ENCODE measurements around the gene ANKEF1. TPM values are rescaled to one million over a fixed set of nuclear protein-coding genes. Genes with fewer than 3 reads are reported as not detected.

The ANKEF1 gene
- total and polyA plus RNA-seq, 2 donors (not counting 1 experiment from before 2014, with no cell fraction given): 1.1 to 3.0 TPM

DNA sequence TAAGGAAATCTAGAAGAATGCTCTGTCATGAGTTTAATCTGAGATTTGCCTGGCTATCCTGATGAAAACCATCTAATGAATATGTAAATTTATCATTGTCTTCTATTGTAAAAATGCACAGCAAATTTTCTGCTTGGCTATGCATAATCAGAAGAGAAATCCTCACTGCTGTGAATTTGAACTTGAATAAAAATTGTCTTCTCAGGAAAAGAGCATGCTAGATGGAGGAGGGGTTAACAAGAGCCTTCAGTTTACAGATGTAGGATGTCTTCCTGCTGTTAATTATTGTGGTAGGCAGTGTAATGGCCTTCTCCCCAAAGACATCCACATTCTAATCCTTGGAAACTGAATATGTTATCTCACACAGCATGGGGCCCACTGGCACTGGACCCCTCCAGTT, 45.8 kb downstream of the ANKEF1 start:
- Histone ChIP-seq H4K20me1 (ENCODE audit: control insufficient read depth, insufficient read depth, low read length, poor library complexity, severe bottlenecking) (no peaks in the 10 kb centered on the region), H3K9ac (ENCODE audit: low read length) (no peak overlapping the region), H3K27ac (ENCODE audit: low read length in 2 of 2) (no peak overlapping the region), H3K79me2 (ENCODE audit: control insufficient read depth, insufficient read depth, low read length) (no peaks in the 10 kb centered on the region), H3K4me1 (ENCODE audit: control insufficient read depth in 2 of 2, insufficient read depth in 2 of 2, low read length in 2 of 2) (no peaks in the 10 kb centered on the region), H3K9me3 (ENCODE audit: control extremely low read depth in 1 of 3, control insufficient read depth in 2 of 3, insufficient read depth in 1 of 3, low read length in 2 of 3) (no peaks in the 10 kb centered on the region), H3K27me3 (replicated peaks in 1 of 4; ENCODE audit: control extremely low read depth in 1 of 4, control insufficient read depth in 3 of 4, insufficient read depth in 4 of 4, low read length in 3 of 4) (peaks cover 0 to 12% (median 5%) of the 10 kb centered on the region in 4 experiments), H3K4me2 (replicated peaks; ENCODE audit: low read depth, low read length, poor library complexity, severe bottlenecking) (no peak overlapping the region), H3K36me3 (replicated peaks in 1 of 2; ENCODE audit: control extremely low read depth in 1 of 2, control insufficient read depth in 1 of 2, extremely low read depth in 1 of 2, insufficient read depth in 2 of 2, low read length in 1 of 2) (no peaks in the 10 kb centered on the region), H2AFZ (ENCODE audit: insufficient read depth, low read depth, low read length, poor library complexity, severe bottlenecking) (no peak overlapping the region), H3K4me3 (ENCODE audit: control extremely low read depth in 1 of 5, extremely low read depth in 1 of 5, insufficient read depth in 1 of 5, low read depth in 2 of 5, low read length in 4 of 5) (no peak overlapping the region)
- no peak for ATAC-seq (ENCODE audit: low read depth)
- DNase-seq: no peak
- ChIA-PET POLR2A (no interaction called here), CTCF (no interaction called here)
- no peak overlapping the region for H3K27ac Mint-ChIP-seq
- H3K27me3 Mint-ChIP-seq: peaks cover 19% of the 10 kb centered on the region
- intact Hi-C loops (cut with micrococcal nuclease): no loop called here
- no peak for TF ChIP-seq EZH2 (IDR thresholded peaks at IDR 0.05; ENCODE audit: borderline replicate concordance, insufficient read depth, low read depth, low read length, poor library complexity, severe bottlenecking)
- TF ChIP-seq, protein P1, sequence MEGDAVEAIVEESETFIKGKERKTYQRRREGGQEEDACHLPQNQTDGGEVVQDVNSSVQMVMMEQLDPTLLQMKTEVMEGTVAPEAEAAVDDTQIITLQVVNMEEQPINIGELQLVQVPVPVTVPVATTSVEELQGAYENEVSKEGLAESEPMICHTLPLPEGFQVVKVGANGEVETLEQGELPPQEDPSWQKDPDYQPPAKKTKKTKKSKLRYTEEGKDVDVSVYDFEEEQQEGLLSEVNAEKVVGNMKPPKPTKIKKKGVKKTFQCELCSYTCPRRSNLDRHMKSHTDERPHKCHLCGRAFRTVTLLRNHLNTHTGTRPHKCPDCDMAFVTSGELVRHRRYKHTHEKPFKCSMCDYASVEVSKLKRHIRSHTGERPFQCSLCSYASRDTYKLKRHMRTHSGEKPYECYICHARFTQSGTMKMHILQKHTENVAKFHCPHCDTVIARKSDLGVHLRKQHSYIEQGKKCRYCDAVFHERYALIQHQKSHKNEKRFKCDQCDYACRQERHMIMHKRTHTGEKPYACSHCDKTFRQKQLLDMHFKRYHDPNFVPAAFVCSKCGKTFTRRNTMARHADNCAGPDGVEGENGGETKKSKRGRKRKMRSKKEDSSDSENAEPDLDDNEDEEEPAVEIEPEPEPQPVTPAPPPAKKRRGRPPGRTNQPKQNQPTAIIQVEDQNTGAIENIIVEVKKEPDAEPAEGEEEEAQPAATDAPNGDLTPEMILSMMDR (IDR thresholded peaks at IDR 0.05): no peak
- H3K9me3 Mint-ChIP-seq (ENCODE audit: insufficient read depth): no peaks in the 10 kb centered on the region
- no peaks in the 10 kb centered on the region for H3K4me1 Mint-ChIP-seq
- H3K4me3 Mint-ChIP-seq: no peak overlapping the region

DNA sequence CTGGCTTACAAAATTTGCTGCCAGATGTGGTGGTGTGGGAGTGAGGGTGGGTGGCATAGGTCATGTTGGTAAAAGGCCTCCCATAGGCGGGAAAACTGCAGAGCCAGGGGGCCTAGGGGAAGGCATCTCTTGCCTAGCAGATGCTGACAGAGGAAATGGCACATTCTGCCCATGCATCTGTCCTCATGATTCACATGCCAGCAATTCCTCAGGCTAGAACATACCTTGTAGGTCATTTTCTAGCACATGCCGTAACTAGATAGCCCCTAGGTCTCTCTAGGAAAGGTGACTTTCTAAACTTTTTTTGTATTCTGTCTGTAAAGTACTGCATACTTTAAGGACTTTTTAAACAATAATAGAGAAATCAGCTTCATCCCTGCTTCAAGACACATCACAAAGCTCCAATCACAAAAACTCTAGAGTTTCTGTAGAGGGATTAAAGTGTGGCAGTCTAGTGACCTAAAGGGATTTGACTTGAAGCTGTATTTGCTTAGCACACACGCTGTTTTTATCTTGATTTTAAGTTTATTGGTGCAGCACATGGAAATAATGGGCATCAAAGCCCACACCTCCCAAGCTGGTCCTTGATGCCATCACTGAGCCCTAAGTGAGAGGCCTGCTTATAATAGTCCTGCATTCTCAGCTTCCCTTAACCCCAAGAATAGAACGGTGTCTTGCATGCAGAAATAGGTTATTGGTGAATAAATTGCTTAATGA, 55.2 kb downstream of the ANKEF1 start:
- CTCF ChIA-PET: interaction anchor here (0.5 to 8.0 kb wide), 24 partner anchors 8 to 682 kb away, joined by 3 to 163 read pairs (median 4); no protein-coding TSS in a partner anchor
- no peaks in the 10 kb centered on the region for H3K9me3 Mint-ChIP-seq (ENCODE audit: insufficient read depth)

More for the DNA sequence above, 55.2 kb downstream of the ANKEF1 start:
- POLR2A ChIA-PET: no interaction called here
- Histone ChIP-seq H4K20me1 (ENCODE audit: control insufficient read depth, insufficient read depth, low read length, poor library complexity, severe bottlenecking) (no peaks in the 10 kb centered on the region), H3K4me3 (ENCODE audit: control extremely low read depth in 1 of 5, extremely low read depth in 1 of 5, insufficient read depth in 1 of 5, low read depth in 2 of 5, low read length in 4 of 5) (no peak overlapping the region), H3K4me2 (replicated peaks; ENCODE audit: low read depth, low read length, poor library complexity, severe bottlenecking) (no peak overlapping the region), H2AFZ (ENCODE audit: insufficient read depth, low read depth, low read length, poor library complexity, severe bottlenecking) (no peak overlapping the region), H3K9ac (ENCODE audit: low read length) (no peak overlapping the region), H3K79me2 (ENCODE audit: control insufficient read depth, insufficient read depth, low read length) (no peaks in the 10 kb centered on the region), H3K36me3 (replicated peaks in 1 of 2; ENCODE audit: control extremely low read depth in 1 of 2, control insufficient read depth in 1 of 2, extremely low read depth in 1 of 2, insufficient read depth in 2 of 2, low read length in 1 of 2) (no peaks in the 10 kb centered on the region), H3K27me3 (replicated peaks in 1 of 4; ENCODE audit: control extremely low read depth in 1 of 4, control insufficient read depth in 3 of 4, insufficient read depth in 4 of 4, low read length in 3 of 4) (peaks cover 0 to 4% (median 1%) of the 10 kb centered on the region in 4 experiments), H3K4me1 (ENCODE audit: control insufficient read depth in 2 of 2, insufficient read depth in 2 of 2, low read length in 2 of 2) (no peaks in the 10 kb centered on the region), H3K27ac (ENCODE audit: low read length in 2 of 2) (no peak overlapping the region), H3K9me3 (ENCODE audit: control extremely low read depth in 1 of 3, control insufficient read depth in 2 of 3, insufficient read depth in 1 of 3, low read length in 2 of 3) (no peaks in the 10 kb centered on the region)
- no peak overlapping the region for H3K27ac Mint-ChIP-seq
- no peak overlapping the region for H3K4me3 Mint-ChIP-seq
- intact Hi-C loops (cut with micrococcal nuclease): loop anchor here (5.0 kb wide), 1 partner anchor 473 kb away; no protein-coding TSS in a partner anchor
- TF ChIP-seq, protein P1 (IDR thresholded peaks at IDR 0.05): no peak
- TF ChIP-seq EZH2 (IDR thresholded peaks at IDR 0.05; ENCODE audit: borderline replicate concordance, insufficient read depth, low read depth, low read length, poor library complexity, severe bottlenecking): no peak
- no peaks in the 10 kb centered on the region for H3K4me1 Mint-ChIP-seq
- peaks cover 7% of the 10 kb centered on the region for H3K27me3 Mint-ChIP-seq
- WGBS (ENCODE audit: insufficient coverage): 92% methylated on average over 2 of the region's 4 CpGs
- no peak for DNase-seq
- no peak for ATAC-seq (ENCODE audit: low read depth)
